CD14-positive monocyte (primary cell): ENCODE measurements around the gene HAGH. TPM values are rescaled to one million over a fixed set of nuclear protein-coding genes. Genes with fewer than 3 reads are reported as not detected.

Source experiments
- DNase-seq, 3 donors: peaks; one replicate each; pipeline ENCODE4 v3.0.0-alpha.2; 2011 to 2022
- H2AFZ ChIP-seq: 2 replicates; pipeline ENCODE4 v1.6.0; 2012; ENCODE audit warnings: mild to moderate bottlenecking, low read depth, low read length, inconsistent platforms; ENCODE audit not compliant: insufficient read depth, poor library complexity, severe bottlenecking
- H3K27ac ChIP-seq, 2 donors: 1 replicate in 1 of 2; 2 replicates in 1 of 2; pipeline ENCODE4 v1.5.1; 2012 to 2013; ENCODE audit warnings: low read length in 2 of 2, control low read depth in 1 of 2, inconsistent platforms in 1 of 2, low read depth in 1 of 2, mild to moderate bottlenecking in 1 of 2
- H3K27me3 ChIP-seq, 2 donors: one replicate each; pipeline versions ENCODE4 v1.6.0 to v1.6.1; 2011 to 2013; ENCODE audit warnings: low read length in 2 of 2; ENCODE audit not compliant: control insufficient read depth in 2 of 2, insufficient read depth in 2 of 2
- H3K36me3 ChIP-seq, 2 donors: replicated peaks in 1 of 2; 1 replicate in 1 of 2; 2 replicates in 1 of 2; pipeline versions ENCODE4 v1.5.1 to v1.6.1; 2012 to 2013; ENCODE audit warnings: low read length in 2 of 2, control low read depth in 1 of 2, inconsistent platforms in 1 of 2, mild to moderate bottlenecking in 1 of 2; ENCODE audit not compliant: insufficient read depth in 2 of 2, control insufficient read depth in 1 of 2
- H3K4me1 ChIP-seq, 2 donors: 1 replicate in 1 of 2; 2 replicates in 1 of 2; pipeline versions ENCODE4 v1.5.1 to v1.6.1; 2012 to 2013; ENCODE audit warnings: low read length in 2 of 2, control low read depth in 1 of 2, inconsistent platforms in 1 of 2, mild to moderate bottlenecking in 1 of 2, moderate library complexity in 1 of 2; ENCODE audit not compliant: insufficient read depth in 2 of 2, control insufficient read depth in 1 of 2
- H3K4me2 ChIP-seq: replicated peaks from 2 replicates; pipeline ENCODE3; 2012; ENCODE audit warnings: low read length, moderate library complexity, mild to moderate bottlenecking; ENCODE audit not compliant: poor library complexity, severe bottlenecking; ENCODE audit errors: extremely low read depth
- H3K4me3 ChIP-seq, 3 experiments: fragments of 200-600 bp in 1 of 3; sonication (generic) in 1 of 3; replicated peaks in 1 of 3; 1 replicate in 2 of 3; 2 replicates in 1 of 3; pipeline ENCODE4 v1.5.1; 2011 to 2013; ENCODE audit warnings: low read length in 3 of 3, mild to moderate bottlenecking in 3 of 3, control low read depth in 2 of 3, low read depth in 2 of 3, inconsistent platforms in 1 of 3, moderate library complexity in 1 of 3
- H3K79me2 ChIP-seq: 2 replicates; pipeline ENCODE4 v1.6.0; 2012; ENCODE audit warnings: mild to moderate bottlenecking, control low read depth, inconsistent platforms, low read length, moderate library complexity; ENCODE audit not compliant: insufficient read depth
- H3K9ac ChIP-seq: 2 replicates; pipeline ENCODE4 v1.6.0; 2017; ENCODE audit warnings: low read length, mild to moderate bottlenecking; ENCODE audit not compliant: insufficient read depth, poor library complexity, severe bottlenecking
- H3K9me3 ChIP-seq, 2 donors: replicated peaks in 1 of 2; 1 replicate in 1 of 2; 2 replicates in 1 of 2; pipeline versions ENCODE4 v1.5.1 to v1.6.1; 2012 to 2013; ENCODE audit warnings: low read length in 2 of 2, control low read depth in 1 of 2; ENCODE audit not compliant: control insufficient read depth in 1 of 2, insufficient read depth in 1 of 2
- H4K20me1 ChIP-seq: 2 replicates; pipeline ENCODE4 v1.6.0; 2012; ENCODE audit warnings: mild to moderate bottlenecking, low read length, control low read depth, moderate library complexity; ENCODE audit not compliant: insufficient read depth
- H3K27ac Mint-ChIP-seq, 7 donors: one replicate each; pipeline ENCODE4 v1.8.0; 2020; ENCODE audit warnings: mild to moderate bottlenecking in 7 of 7, mixed read lengths in 7 of 7, moderate library complexity in 6 of 7, inconsistent platforms in 2 of 7
- H3K27me3 Mint-ChIP-seq, 3 donors: one replicate each; pipeline ENCODE4 v1.8.0; 2021 to 2022; ENCODE audit warnings: low read depth in 3 of 3, mild to moderate bottlenecking in 3 of 3, mixed read lengths in 3 of 3, moderate library complexity in 3 of 3, inconsistent platforms in 1 of 3
- H3K36me3 Mint-ChIP-seq, 2 donors: one replicate each; pipeline ENCODE4 v1.8.0; 2020; ENCODE audit warnings: mixed read lengths in 2 of 2, inconsistent platforms in 1 of 2, mild to moderate bottlenecking in 1 of 2
- H3K4me1 Mint-ChIP-seq: one replicate; pipeline ENCODE4 v1.8.0; 2020; ENCODE audit warnings: mild to moderate bottlenecking, mixed read lengths
- H3K4me3 Mint-ChIP-seq, 2 donors: one replicate each; pipeline ENCODE4 v1.8.0; 2020; ENCODE audit warnings: mild to moderate bottlenecking in 2 of 2, mixed read lengths in 2 of 2, moderate library complexity in 1 of 2
- H3K9me3 Mint-ChIP-seq, 7 donors: one replicate each; pipeline ENCODE4 v1.8.0; 2020 to 2022; ENCODE audit warnings: mixed read lengths in 7 of 7, mild to moderate bottlenecking in 6 of 7, moderate library complexity in 6 of 7, inconsistent platforms in 2 of 7
- CTCF ChIP-seq: fragments of 200-600 bp; IDR thresholded peaks from one replicate; pipeline ENCODE4 v1.8.0; 2022; ENCODE audit warnings: antibody characterized with exemption, mild to moderate bottlenecking
- WGBS: methylation state at CpG from one replicate; pipeline ENCODE4 v1.1.5; 2013; ENCODE audit warnings: missing lambda C conversion rate; ENCODE audit not compliant: insufficient coverage; 5-methylcytosine and 5-hydroxymethylcytosine counted together
- intact Hi-C, 2 donors: fragments of 100-400 bp; cut with micrococcal nuclease; formaldehyde crosslinking; loops; one replicate each; pipeline versions ENCODE4 v1.15.0 to v1.15.1; 2023
- polyA plus RNA-seq, 3 donors: library from polyadenylated mRNA; depleted of rRNA in 1 of 3; unstranded in 2 of 3; stranded (reverse) in 1 of 3; fragments of 300-500 nt in 2 of 3; fragments of >200 nt in 1 of 3; fragmentation: Illumina TruSeq in 2 of 3; gene quantifications; 1 replicate in 2 of 3; 2 replicates in 1 of 3; pipeline ENCODE4 v1.2.3, GENCODE V29; 2012 to 2021

HAGH gene
- polyA plus RNA-seq, 3 donors = 42.6 to 82.1 (median 47.7) TPM

GRCh38 chr16:1858189-1858865, 31.7 kb upstream of the HAGH start:
- WGBS = 27% methylated on average over 6 of the region's 8 CpGs
- intact Hi-C loops = loop anchor here in 1 of 2 donors (5.0 kb wide), 1 partner anchor 64 kb away; no protein-coding TSS in a partner anchor
- Histone ChIP-seq H4K20me1 (no peaks in the 10 kb centered on the region), H2AFZ (no peak overlapping the region), H3K9ac (no peak overlapping the region), H3K4me2 (no peak overlapping the region), H3K27ac (no peak overlapping the region), H3K4me1 (no peaks in the 10 kb centered on the region), H3K36me3 (no peaks in the 10 kb centered on the region), H3K9me3 (no peaks in the 10 kb centered on the region), H3K4me3 (no peak overlapping the region), H3K79me2 (no peaks in the 10 kb centered on the region), H3K27me3 (peaks cover 22 to 39% of the 10 kb centered on the region in 2 donors)
- DNase-seq = no peak
- Mint-ChIP-seq H3K27ac (no peak overlapping the region), H3K4me1 (no peaks in the 10 kb centered on the region), H3K4me3 (peak overlapping the region in 1 of 2 donors; percentile 36), H3K27me3 (peaks cover 34 to 74% (median 52%) of the 10 kb centered on the region in 3 donors), H3K36me3 (no peaks in the 10 kb centered on the region), H3K9me3 (peaks cover 0 to 4% (median 0%) of the 10 kb centered on the region in 7 donors)
- no peak for TF ChIP-seq CTCF

- H3K27me3 Mint-ChIP-seq = peaks cover 34 to 75% (median 54%) of the 10 kb centered on the region in 3 donors
- H3K79me2 ChIP-seq = no peaks in the 10 kb centered on the region
- peaks cover 0 to 4% (median 0%) of the 10 kb centered on the region in 7 donors for H3K9me3 Mint-ChIP-seq
- intact Hi-C loops = loop anchor here in 1 of 2 donors (5.0 kb wide), 1 partner anchor 65 kb away; no protein-coding TSS in a partner anchor
- no peaks in the 10 kb centered on the region for H3K4me1 ChIP-seq
- no peak overlapping the region for H3K27ac Mint-ChIP-seq
- no peak for DNase-seq
- H4K20me1 ChIP-seq = no peaks in the 10 kb centered on the region
- no peaks in the 10 kb centered on the region for H3K4me1 Mint-ChIP-seq
- no peak overlapping the region for H3K9ac ChIP-seq
- no peak for TF ChIP-seq CTCF
- no peaks in the 10 kb centered on the region for H3K9me3 ChIP-seq
- 74% methylated on average over 3 of the region's 5 CpGs for WGBS
- no peaks in the 10 kb centered on the region for H3K36me3 Mint-ChIP-seq
- H3K4me2 ChIP-seq = no peak overlapping the region
- no peak overlapping the region for H2AFZ ChIP-seq
- H3K36me3 ChIP-seq = no peaks in the 10 kb centered on the region
- peaks cover 22 to 40% of the 10 kb centered on the region in 2 donors for H3K27me3 ChIP-seq
- H3K4me3 Mint-ChIP-seq = peak overlapping the region in 1 of 2 donors; percentile 54
- no peak overlapping the region for H3K27ac ChIP-seq
- H3K4me3 ChIP-seq = no peak overlapping the region
Measured at GRCh38 chr16:1857433-1858097, 30.9 kb upstream of the HAGH start.
